Thoracic aorta (tissue), 2 donors: ENCODE data around the gene TRIM14. TPM values are rescaled to one million over a fixed set of nuclear protein-coding genes. Genes with fewer than 3 reads are reported as not detected.
A peak's percentile ranks its signal among the peaks of the same experiment; 100 is the strongest.

Experiments used
- ATAC-seq: fragments of 150-250 bp; one replicate; pipeline ENCODE4 v1.8.0; 2017; ENCODE audit warnings: low read depth; ENCODE audit not compliant: insufficient number of reproducible peaks, low FRiP score
- DNase-seq: peaks from one replicate; pipeline ENCODE4 v3.0.0-alpha.2; 2020; ENCODE audit warnings: low spot score
- H3K27ac ChIP-seq, 2 donors: fragments of 200-600 bp; sonication (generic); 1 replicate in 1 of 2; 2 replicates in 1 of 2; pipeline ENCODE4 v1.5.1; 2016; ENCODE audit warnings: mild to moderate bottlenecking in 2 of 2, moderate library complexity in 2 of 2
- H3K27me3 ChIP-seq: fragments of 200-600 bp; sonication (generic); replicated peaks from 2 replicates; pipeline ENCODE4 v1.6.0; 2016; ENCODE audit warnings: mild to moderate bottlenecking; ENCODE audit not compliant: insufficient read depth
- H3K36me3 ChIP-seq: fragments of 200-600 bp; sonication (generic); one replicate; pipeline ENCODE4 v1.5.1; 2016
- H3K4me1 ChIP-seq, 2 donors: fragments of 200-600 bp; sonication (generic); 1 replicate in 1 of 2; 2 replicates in 1 of 2; pipeline versions ENCODE4 v1.5.1 to v1.6.0; 2016; ENCODE audit warnings: low read depth in 2 of 2, mild to moderate bottlenecking in 1 of 2; ENCODE audit not compliant: control insufficient read depth in 1 of 2
- H3K4me3 ChIP-seq: fragments of 200-600 bp; sonication (generic); 2 replicates; pipeline ENCODE4 v1.5.1; 2016; ENCODE audit warnings: mild to moderate bottlenecking
- H3K9me3 ChIP-seq: fragments of 200-600 bp; sonication (generic); 2 replicates; pipeline ENCODE4 v1.5.1; 2016
- CTCF ChIP-seq: fragments of 200-600 bp; sonication (generic); IDR thresholded peaks from one replicate; pipeline ENCODE4 v1.5.1; 2019; ENCODE audit warnings: antibody characterized with exemption
- total RNA-seq, 2 donors: library from RNA; depleted of rRNA; stranded (reverse); fragments of >200 nt; gene quantifications; one replicate each; pipeline versions ENCODE4 v1.1.0 to v1.2.3, GENCODE V29; 2016

Gene TRIM14
- 10 to 100 TPM in 1 of 2 donors, 1 to 10 TPM in 1; 5.9 to 22.5 TPM for total RNA-seq

- no peak for TF ChIP-seq CTCF
- Histone ChIP-seq H3K4me1 (no peaks in the 10 kb centered on the region), H3K27me3 (no peaks in the 10 kb centered on the region), H3K36me3 (no peaks in the 10 kb centered on the region), H3K9me3 (no peaks in the 10 kb centered on the region), H3K4me3 (peak within 1 kb of the TSS; percentile 79), H3K27ac (peak within 1 kb of the TSS in 1 of 2 donors; percentile 16)
- DNase-seq (no peak), ATAC-seq (no peak)
These were observed at the start of gene TRIM14 for GRCh38 chr9:98118640-98119601. Gene TRIM14, minus strand, starts transcription at chr9:98119222. Its CDS starts 34 bp downstream, at chr9:98119188.

- ATAC-seq, result no peak
- H3K4me1 ChIP-seq, result no peaks in the 10 kb centered on the region
- DNase-seq, result no peak
These were observed 49.2 kb upstream of the TRIM14 start for GRCh38 chr9:98168153-98168780.

GRCh38 chr9:98164912-98165311 lies 45.9 kb upstream of the TRIM14 start:
- DNase-seq (no peak), ATAC-seq (no peak)
- no peaks in the 10 kb centered on the region for H3K36me3 ChIP-seq
- no peak overlapping the region for H3K4me3 ChIP-seq
- no peak for TF ChIP-seq CTCF
- no peak overlapping the region for H3K27ac ChIP-seq
- no peaks in the 10 kb centered on the region for H3K27me3 ChIP-seq
- no peaks in the 10 kb centered on the region for H3K4me1 ChIP-seq
- no peaks in the 10 kb centered on the region for H3K9me3 ChIP-seq

More at GRCh38 chr9:98168153-98168780, 49.2 kb upstream of the TRIM14 start:
- TF ChIP-seq CTCF, result no peak
- Histone ChIP-seq H3K27ac (no peak overlapping the region), H3K27me3 (no peaks in the 10 kb centered on the region), H3K9me3 (no peaks in the 10 kb centered on the region), H3K36me3 (no peaks in the 10 kb centered on the region), H3K4me3 (no peak overlapping the region)

- no peaks in the 10 kb centered on the region for H3K4me1 ChIP-seq
- ATAC-seq, result no peak
- H3K36me3 ChIP-seq, result no peaks in the 10 kb centered on the region
- no peak overlapping the region for H3K27ac ChIP-seq
- no peaks in the 10 kb centered on the region for H3K9me3 ChIP-seq
- no peak for DNase-seq
- no peaks in the 10 kb centered on the region for H3K27me3 ChIP-seq
- no peak for TF ChIP-seq CTCF
- H3K4me3 ChIP-seq, result no peak overlapping the region
These were observed 43.6 kb upstream of the TRIM14 start for GRCh38 chr9:98162613-98163012.

- no peak for DNase-seq
- no peak overlapping the region for H3K27ac ChIP-seq
- H3K27me3 ChIP-seq, result no peaks in the 10 kb centered on the region
- no peak for ATAC-seq
- no peak for TF ChIP-seq CTCF
- H3K4me1 ChIP-seq, result no peaks in the 10 kb centered on the region
- no peaks in the 10 kb centered on the region for H3K36me3 ChIP-seq
- H3K9me3 ChIP-seq, result no peaks in the 10 kb centered on the region
- H3K4me3 ChIP-seq, result no peak overlapping the region
These were observed 42.8 kb upstream of the TRIM14 start for GRCh38 chr9:98161851-98162250.
